ENCODE results near the gene KIAA0040. TPM values are rescaled to one million over a fixed set of nuclear protein-coding genes. Genes with fewer than 3 reads are reported as not detected.
"Not testable (repeated sequence)": the region's sequence is repeated elsewhere in the genome, so short reads cannot be mapped to it uniquely, and the experiment has no call there.

KIAA0040 gene
- total RNA-seq, 1 donor from 2014 or later: 38.5 TPM

- no peaks in the 10 kb centered on the region for H3K9me3 ChIP-seq
- no peaks in the 10 kb centered on the region for H3K27me3 ChIP-seq
- TF ChIP-seq POLR2AphosphoS5 (IDR thresholded peaks at IDR 0.05; ENCODE audit: insufficient read depth in 1 of 2, low read depth in 1 of 2) (no peak), POLR2A (IDR thresholded peaks at IDR 0.05) (no peak)
- TF ChIP-seq, protein P1, sequence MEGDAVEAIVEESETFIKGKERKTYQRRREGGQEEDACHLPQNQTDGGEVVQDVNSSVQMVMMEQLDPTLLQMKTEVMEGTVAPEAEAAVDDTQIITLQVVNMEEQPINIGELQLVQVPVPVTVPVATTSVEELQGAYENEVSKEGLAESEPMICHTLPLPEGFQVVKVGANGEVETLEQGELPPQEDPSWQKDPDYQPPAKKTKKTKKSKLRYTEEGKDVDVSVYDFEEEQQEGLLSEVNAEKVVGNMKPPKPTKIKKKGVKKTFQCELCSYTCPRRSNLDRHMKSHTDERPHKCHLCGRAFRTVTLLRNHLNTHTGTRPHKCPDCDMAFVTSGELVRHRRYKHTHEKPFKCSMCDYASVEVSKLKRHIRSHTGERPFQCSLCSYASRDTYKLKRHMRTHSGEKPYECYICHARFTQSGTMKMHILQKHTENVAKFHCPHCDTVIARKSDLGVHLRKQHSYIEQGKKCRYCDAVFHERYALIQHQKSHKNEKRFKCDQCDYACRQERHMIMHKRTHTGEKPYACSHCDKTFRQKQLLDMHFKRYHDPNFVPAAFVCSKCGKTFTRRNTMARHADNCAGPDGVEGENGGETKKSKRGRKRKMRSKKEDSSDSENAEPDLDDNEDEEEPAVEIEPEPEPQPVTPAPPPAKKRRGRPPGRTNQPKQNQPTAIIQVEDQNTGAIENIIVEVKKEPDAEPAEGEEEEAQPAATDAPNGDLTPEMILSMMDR (IDR thresholded peaks at IDR 0.05): no peak
- H3K36me3 ChIP-seq: no peaks in the 10 kb centered on the region
- intact Hi-C loops (cut with DNase I): loop anchor here (10.0 kb wide), 1 partner anchor 82 kb away; no protein-coding TSS in a partner anchor
- no peak for DNase-seq (ENCODE audit: extremely low spot score in 2 of 2)
- H3K27ac ChIP-seq: no peak overlapping the region
- H3K4me3 ChIP-seq: no peak overlapping the region
- no peaks in the 10 kb centered on the region for H3K4me1 ChIP-seq
Observed at GRCh38 chr1:175116210-175116798, 76.3 kb downstream of the KIAA0040 start.

- H3K4me3 ChIP-seq: no peak overlapping the region
- no peaks in the 10 kb centered on the region for H3K27me3 ChIP-seq
- no peaks in the 10 kb centered on the region for H3K9me3 ChIP-seq
- no peaks in the 10 kb centered on the region for H3K4me1 ChIP-seq
- H3K27ac ChIP-seq: no peak overlapping the region
- H3K36me3 ChIP-seq: no peaks in the 10 kb centered on the region
- DNase-seq (ENCODE audit: extremely low spot score in 2 of 2): no peak
- intact Hi-C loops (cut with DNase I): loop anchor here (10.0 kb wide), 1 partner anchor 80 kb away; no protein-coding TSS in a partner anchor
- TF ChIP-seq, protein P1 (IDR thresholded peaks at IDR 0.05): no peak
- no peak for TF ChIP-seq POLR2AphosphoS5 (IDR thresholded peaks at IDR 0.05; ENCODE audit: insufficient read depth in 1 of 2, low read depth in 1 of 2)
- no peak for TF ChIP-seq POLR2A (IDR thresholded peaks at IDR 0.05)
Observed at GRCh38 chr1:175114996-175115395, 77.6 kb downstream of the KIAA0040 start.

DNA sequence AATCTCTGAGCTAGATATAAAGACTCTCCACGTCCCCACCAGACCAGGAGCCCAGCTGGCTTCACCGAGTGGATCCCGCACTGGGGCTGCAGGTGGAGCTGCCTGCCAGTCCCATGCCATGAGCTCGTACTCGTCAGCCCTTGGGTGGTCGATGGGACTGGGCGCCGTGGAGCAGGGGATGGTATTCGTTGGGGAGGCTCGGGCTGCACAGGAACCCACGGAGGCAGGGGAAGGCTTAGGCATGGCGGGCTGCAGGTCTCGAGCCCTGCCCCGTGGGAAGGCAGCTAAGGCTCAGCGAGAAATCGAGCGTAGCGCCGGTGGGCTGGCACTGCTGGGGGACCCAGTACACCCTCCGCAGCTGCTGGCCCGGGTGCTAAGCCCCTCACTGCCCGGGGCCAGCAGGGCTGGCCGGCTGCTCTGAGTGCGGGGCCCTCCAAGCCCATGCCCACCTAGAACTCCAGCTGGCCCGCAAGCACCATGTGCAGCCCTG is 84.2 kb downstream of the KIAA0040 start:
- DNase-seq (ENCODE audit: extremely low spot score in 2 of 2); H3K27ac ChIP-seq; H3K4me1 ChIP-seq; H3K4me3 ChIP-seq; H3K27me3 ChIP-seq; H3K36me3 ChIP-seq; intact Hi-C loops (cut with DNase I); H3K9me3 ChIP-seq: not testable (repeated sequence)

Other genes starting within 250 kb of the KIAA0040 start
- gene CACYBP, start 192.8 kb downstream of the KIAA0040 start, total RNA-seq: 60.9 TPM
- gene MRPS14, start 169.4 kb downstream of the KIAA0040 start, total RNA-seq: 14.7 TPM
- not detected for gene TNN, start 124.9 kb downstream of the KIAA0040 start, total RNA-seq